K562 treated with DMSO at 1 percent for 24 hours (cell line): Measurements from ENCODE around the gene MS4A12. TPM values are rescaled to one million over a fixed set of nuclear protein-coding genes. Genes with fewer than 3 reads are reported as not detected.

ENCODE experiments used
- total RNA-seq: library from RNA; unstranded; fragments of 300-600 nt; gene quantifications from 2 replicates; pipeline ENCODE4 v1.2.3, GENCODE V29; 2022; ENCODE audit warnings: low read depth; ENCODE audit not compliant: insufficient read depth

Gene MS4A12, protein sequence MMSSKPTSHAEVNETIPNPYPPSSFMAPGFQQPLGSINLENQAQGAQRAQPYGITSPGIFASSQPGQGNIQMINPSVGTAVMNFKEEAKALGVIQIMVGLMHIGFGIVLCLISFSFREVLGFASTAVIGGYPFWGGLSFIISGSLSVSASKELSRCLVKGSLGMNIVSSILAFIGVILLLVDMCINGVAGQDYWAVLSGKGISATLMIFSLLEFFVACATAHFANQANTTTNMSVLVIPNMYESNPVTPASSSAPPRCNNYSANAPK
- not detected in 2 replicates for total RNA-seq

DNA sequence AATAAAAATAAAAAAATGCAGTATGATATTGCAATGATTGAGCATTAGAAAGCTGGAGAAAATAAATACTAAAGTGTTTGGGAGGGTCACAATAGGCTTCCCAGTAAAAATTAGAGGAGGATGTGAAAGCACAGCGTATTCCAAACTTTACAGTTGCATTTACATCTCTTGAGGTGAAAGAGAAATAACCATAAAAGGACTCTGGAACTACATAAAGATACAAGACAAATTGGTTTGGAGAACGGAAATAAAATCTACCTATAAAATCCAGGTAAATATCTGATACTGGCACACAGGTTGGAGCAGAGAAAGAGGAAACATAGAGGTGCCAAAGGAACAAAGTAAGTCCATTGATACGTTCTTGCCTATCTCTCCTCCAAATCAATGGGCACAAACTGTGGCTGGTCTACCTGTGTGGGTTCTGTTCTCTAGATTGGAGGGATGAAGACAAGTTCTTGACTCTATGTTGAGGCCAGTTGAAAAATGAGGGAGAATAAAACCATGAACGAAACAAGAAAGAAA is at the start of gene MS4A12:
MS4A12 (plus strand) TSS at position 291 of the 522 bp plus-strand sequence. CDS start 4,541 bp downstream, outside the sequence.

DNA sequence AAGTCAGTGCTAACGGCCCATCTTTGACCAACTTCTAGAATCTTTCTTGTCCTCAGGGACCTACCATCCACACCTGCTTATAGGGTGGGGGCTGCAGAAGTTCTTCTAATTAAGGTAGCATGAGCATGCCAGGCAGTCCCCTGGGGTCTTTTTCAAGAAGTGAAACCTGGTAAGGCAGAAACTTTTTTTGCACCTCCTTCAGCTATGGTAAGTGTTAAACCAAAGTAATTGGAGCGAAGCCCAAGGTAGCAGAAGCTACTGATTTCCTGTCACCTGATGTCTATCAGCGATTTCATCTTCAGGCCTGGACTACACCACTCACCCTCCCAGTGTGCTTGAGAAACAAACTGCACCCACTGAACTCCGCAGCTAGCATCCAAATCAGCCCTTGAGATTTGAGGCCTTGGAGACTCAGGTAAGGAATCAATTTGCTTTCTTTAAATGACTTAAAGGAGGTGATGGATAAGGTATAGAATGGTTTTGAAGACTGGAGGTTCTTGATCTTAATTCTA is 37.0 kb upstream of the MS4A12 start, which contains the start of gene MS4A1:
MS4A1 (plus strand) TSS at position 317 of the 512 bp plus-strand sequence. CDS start 6,528 bp downstream, outside the sequence.

DNA sequence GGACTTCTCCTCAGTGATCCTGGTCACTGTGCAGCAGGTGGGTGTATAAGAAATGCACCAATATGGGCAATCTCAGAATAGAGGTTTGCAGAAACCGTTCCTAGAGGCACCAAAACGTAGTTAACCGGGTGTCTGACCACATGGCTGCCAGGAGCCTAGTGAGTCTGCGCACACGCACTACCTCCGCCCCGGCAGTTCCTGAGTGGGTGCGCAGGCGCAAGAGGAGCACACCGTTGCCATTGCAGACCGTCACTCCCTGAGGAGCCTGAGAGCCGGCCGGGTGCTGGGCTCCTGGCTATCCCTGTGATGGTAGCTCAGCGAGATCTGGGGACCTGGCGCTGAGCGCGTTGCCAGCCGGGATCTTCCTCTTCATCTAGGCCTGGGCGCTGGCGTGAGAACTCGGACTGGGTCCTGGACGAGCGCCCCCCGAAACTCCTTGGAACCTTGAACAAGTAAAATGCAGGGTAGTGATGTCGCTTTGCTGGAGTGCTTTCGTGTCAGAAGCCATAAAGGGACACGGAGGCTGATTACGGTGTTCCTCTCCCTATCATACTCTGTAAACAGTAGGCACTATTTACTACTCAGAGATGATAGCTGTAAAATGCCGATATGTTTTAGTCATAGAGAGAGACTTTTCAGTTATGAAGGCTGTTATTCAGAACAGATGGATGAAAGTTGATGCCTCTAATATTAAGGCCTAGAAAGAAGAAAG is 22.7 kb downstream of the MS4A12 start, which contains the start of gene MS4A13:
MS4A13 (plus strand) TSS at position 249 of the 712 bp plus-strand sequence. CDS start 2,692 bp downstream, outside the sequence.

Other genes with a start within 250 kb of the MS4A12 start
- not detected in 2 replicates for gene MS4A4E, start 249.6 kb upstream of the MS4A12 start, total RNA-seq
- 0.29 TPM in 1 of 2 replicates, not detected in the other for gene MS4A4A, start 212.1 kb upstream of the MS4A12 start, total RNA-seq
- gene MS4A6E, start 165.5 kb upstream of the MS4A12 start, total RNA-seq, result not detected in 2 replicates
- not detected in 2 replicates for gene MS4A7, start 114.2 kb upstream of the MS4A12 start, total RNA-seq
- gene MS4A14, start 96.3 kb upstream of the MS4A12 start, total RNA-seq, result not detected in 2 replicates
- gene MS4A5, start 63.2 kb upstream of the MS4A12 start, total RNA-seq, result not detected in 2 replicates
- not detected in 2 replicates for gene MS4A1, start 36.9 kb upstream of the MS4A12 start, total RNA-seq
- not detected in 2 replicates for gene MS4A13, start 22.6 kb downstream of the MS4A12 start, total RNA-seq
- not detected in 2 replicates for gene MS4A8, start 206.8 kb downstream of the MS4A12 start, total RNA-seq
- gene MS4A18, start 231.9 kb downstream of the MS4A12 start, total RNA-seq, result not detected in 2 replicates